Raji (cell line): ENCODE data around the gene TMEM229B.

Experiments used
- POLR2A ChIP-seq: IDR thresholded peaks from 2 replicates; pipeline ENCODE4 v1.6.1; 2011; ENCODE audit warnings: low read depth, low read length, control low read depth; ENCODE audit not compliant: insufficient read depth

Gene TMEM229B

GRCh38 chr14:67523764-67524633, 35.5 kb upstream of the TMEM229B start:
- TF ChIP-seq POLR2A = no peak

GRCh38 chr14:67522270-67522669, 33.7 kb upstream of the TMEM229B start:
- TF ChIP-seq POLR2A = no peak

- no peak for TF ChIP-seq POLR2A
Observed at GRCh38 chr14:67520482-67520881, 32.0 kb upstream of the TMEM229B start.

- no peak for TF ChIP-seq POLR2A
Observed at GRCh38 chr14:67519406-67519805, 30.9 kb upstream of the TMEM229B start.

GRCh38 chr14:67517083-67517482, 28.6 kb upstream of the TMEM229B start:
- no peak for TF ChIP-seq POLR2A

- no peak for TF ChIP-seq POLR2A
Observed at GRCh38 chr14:67516676-67517075, 28.2 kb upstream of the TMEM229B start.

GRCh38 chr14:67515386-67516079, 27.0 kb upstream of the TMEM229B start:
- no peak for TF ChIP-seq POLR2A

GRCh38 chr14:67514650-67515385, 26.3 kb upstream of the TMEM229B start:
- no peak for TF ChIP-seq POLR2A

- TF ChIP-seq POLR2A = no peak
Observed at GRCh38 chr14:67514203-67514607, 25.7 kb upstream of the TMEM229B start.

- TF ChIP-seq POLR2A = no peak
Observed at GRCh38 chr14:67513631-67514108, 25.1 kb upstream of the TMEM229B start.

- TF ChIP-seq POLR2A = no peak
Observed at GRCh38 chr14:67512463-67513310, 24.2 kb upstream of the TMEM229B start.

- TF ChIP-seq POLR2A = no peak
Observed at GRCh38 chr14:67510836-67511235, 22.3 kb upstream of the TMEM229B start.

- no peak for TF ChIP-seq POLR2A
Observed at GRCh38 chr14:67510121-67510520, 21.6 kb upstream of the TMEM229B start.

- no peak for TF ChIP-seq POLR2A
Observed at GRCh38 chr14:67508956-67509355, 20.4 kb upstream of the TMEM229B start.
